Upper lobe of right lung (tissue), 1 donor: ENCODE measurements around the gene FGGY. TPM values are rescaled to one million over a fixed set of nuclear protein-coding genes. Genes with fewer than 3 reads are reported as not detected.

Experiments used
- ATAC-seq: fragments of 200-7000 bp; cut with Tn5 transposase; one replicate; pipeline ENCODE4 v1.9.1; 2020; ENCODE audit warnings: mild to moderate bottlenecking, moderate library complexity
- DNase-seq: peaks from one replicate; pipeline ENCODE4 v3.0.0-alpha.2; 2020
- H3K27ac ChIP-seq: fragments of 200-600 bp; one replicate; pipeline ENCODE4 v1.8.0; 2022
- H3K27me3 ChIP-seq: fragments of 200-600 bp; one replicate; pipeline ENCODE4 v1.8.0; 2022; ENCODE audit warnings: mild to moderate bottlenecking
- H3K36me3 ChIP-seq: fragments of 200-600 bp; one replicate; pipeline ENCODE4 v1.8.0; 2022
- H3K4me1 ChIP-seq: fragments of 200-600 bp; one replicate; pipeline ENCODE4 v1.8.0; 2022
- H3K4me3 ChIP-seq: fragments of 200-600 bp; one replicate; pipeline ENCODE4 v1.8.0; 2022; ENCODE audit warnings: mild to moderate bottlenecking
- H3K9me3 ChIP-seq: fragments of 200-600 bp; one replicate; pipeline ENCODE4 v1.8.0; 2022
- CTCF ChIP-seq: fragments of 200-600 bp; IDR thresholded peaks from one replicate; pipeline ENCODE4 v1.8.0; 2022; ENCODE audit warnings: antibody characterized with exemption
- intact Hi-C: fragments of 100-400 bp; cut with DNase I; formaldehyde crosslinking; loops from one replicate; pipeline ENCODE4 v1.11.0; 2022
- total RNA-seq: library from RNA; stranded (reverse); fragmentation: NEBNext Ultra II Directional; extraction: Animal tissue kit (Norgen Biotek cat#: 25700); gene quantifications from one replicate; pipeline ENCODE4 v1.2.1, GENCODE V29; 2021
- donor health status: DM: no; HTN: yes; CAD: no; lungs with severe emphysema.

Gene FGGY
- total RNA-seq, 1 donor from 2014 or later = 39.2 TPM

GRCh38 chr1:59261537-59261936, 35.4 kb upstream of the FGGY start:
- no peak overlapping the region for H3K27ac ChIP-seq
- intact Hi-C loops = no loop called here
- ATAC-seq (no peak), DNase-seq (no peak)
- peaks cover under 1% of the 10 kb centered on the region for H3K4me1 ChIP-seq
- H3K36me3 ChIP-seq = no peaks in the 10 kb centered on the region
- no peaks in the 10 kb centered on the region for H3K9me3 ChIP-seq
- no peak overlapping the region for H3K4me3 ChIP-seq
- H3K27me3 ChIP-seq = no peaks in the 10 kb centered on the region
- no peak for TF ChIP-seq CTCF

GRCh38 chr1:59262631-59263030, 34.3 kb upstream of the FGGY start:
- Histone ChIP-seq H3K4me3 (no peak overlapping the region), H3K4me1 (peaks cover 4% of the 10 kb centered on the region), H3K36me3 (no peaks in the 10 kb centered on the region), H3K27me3 (no peaks in the 10 kb centered on the region), H3K9me3 (no peaks in the 10 kb centered on the region), H3K27ac (no peak overlapping the region)
- intact Hi-C loops = no loop called here
- DNase-seq = no peak
- ATAC-seq = no peak
- TF ChIP-seq CTCF = no peak

- no peaks in the 10 kb centered on the region for H3K9me3 ChIP-seq
- H3K27ac ChIP-seq = no peak overlapping the region
- DNase-seq = no peak
- ATAC-seq = no peak
- no peak overlapping the region for H3K4me3 ChIP-seq
- no peaks in the 10 kb centered on the region for H3K36me3 ChIP-seq
- peaks cover 4% of the 10 kb centered on the region for H3K4me1 ChIP-seq
- intact Hi-C loops = no loop called here
- no peaks in the 10 kb centered on the region for H3K27me3 ChIP-seq
- TF ChIP-seq CTCF = no peak
Observed at GRCh38 chr1:59263111-59263510, 33.8 kb upstream of the FGGY start.

GRCh38 chr1:59265622-59266021, 31.3 kb upstream of the FGGY start:
- Histone ChIP-seq H3K9me3 (no peaks in the 10 kb centered on the region), H3K4me1 (peaks cover 4% of the 10 kb centered on the region), H3K27ac (no peak overlapping the region), H3K36me3 (no peaks in the 10 kb centered on the region), H3K27me3 (no peaks in the 10 kb centered on the region), H3K4me3 (no peak overlapping the region)
- intact Hi-C loops = no loop called here
- DNase-seq (no peak), ATAC-seq (no peak)
- TF ChIP-seq CTCF = no peak

- Histone ChIP-seq H3K4me3 (no peak overlapping the region), H3K9me3 (no peaks in the 10 kb centered on the region), H3K36me3 (no peaks in the 10 kb centered on the region), H3K4me1 (peaks cover 4% of the 10 kb centered on the region), H3K27ac (no peak overlapping the region), H3K27me3 (no peaks in the 10 kb centered on the region)
- ATAC-seq (peak; percentile 81), DNase-seq (no peak)
- TF ChIP-seq CTCF = no peak
- intact Hi-C loops = no loop called here
Observed at GRCh38 chr1:59266180-59266926, 30.5 kb upstream of the FGGY start.

- Histone ChIP-seq H3K27me3 (no peaks in the 10 kb centered on the region), H3K4me1 (peaks cover 4% of the 10 kb centered on the region), H3K27ac (no peak overlapping the region), H3K36me3 (no peaks in the 10 kb centered on the region), H3K4me3 (no peak overlapping the region), H3K9me3 (no peaks in the 10 kb centered on the region)
- ATAC-seq (no peak), DNase-seq (no peak)
- no peak for TF ChIP-seq CTCF
- intact Hi-C loops = no loop called here
Observed at GRCh38 chr1:59266927-59267293, 30.0 kb upstream of the FGGY start.
